Urinary bladder (tissue), 4 donors: ENCODE results near the gene STXBP6. TPM values are rescaled to one million over a fixed set of nuclear protein-coding genes. Genes with fewer than 3 reads are reported as not detected.

Experiments used
- DNase-seq: peaks from one replicate; pipeline ENCODE4 v3.0.0-alpha.2; 2015; ENCODE audit errors: extremely low spot score
- H3K27ac ChIP-seq: one replicate; pipeline ENCODE4 v1.5.1; 2013; ENCODE audit warnings: low read depth, mild to moderate bottlenecking, moderate library complexity
- H3K36me3 ChIP-seq: one replicate; pipeline ENCODE4 v1.6.1; 2013; ENCODE audit warnings: mild to moderate bottlenecking, moderate library complexity; ENCODE audit not compliant: insufficient read depth
- H3K4me1 ChIP-seq: one replicate; pipeline ENCODE4 v1.6.1; 2013; ENCODE audit warnings: mild to moderate bottlenecking, moderate library complexity; ENCODE audit not compliant: insufficient read depth
- H3K4me3 ChIP-seq: one replicate; pipeline ENCODE4 v1.5.1; 2013; ENCODE audit warnings: low read depth, low read length
- whole genome bisulfite sequencing: extraction: QIAGEN DNeasy Blood & Tissue Kit; methylation state at CpG from one replicate; pipeline ENCODE4 v1.1.7; 2013; 5-methylcytosine and 5-hydroxymethylcytosine counted together
- polyA plus RNA-seq: library from polyadenylated mRNA; stranded (reverse); fragments of 200-250 nt; gene quantifications from one replicate; pipeline ENCODE4 v1.2.3, GENCODE V29; 2013
- total RNA-seq: library from RNA; depleted of rRNA; stranded (reverse); fragments of >200 nt; gene quantifications from one replicate; pipeline ENCODE4 v1.2.3, GENCODE V29; 2014
- donor health status: healthy with polysubstance abuse.
- donor health status: healthy.

Gene STXBP6
- total and polyA plus RNA-seq, 2 donors = 25.1 to 42.9 TPM

DNA sequence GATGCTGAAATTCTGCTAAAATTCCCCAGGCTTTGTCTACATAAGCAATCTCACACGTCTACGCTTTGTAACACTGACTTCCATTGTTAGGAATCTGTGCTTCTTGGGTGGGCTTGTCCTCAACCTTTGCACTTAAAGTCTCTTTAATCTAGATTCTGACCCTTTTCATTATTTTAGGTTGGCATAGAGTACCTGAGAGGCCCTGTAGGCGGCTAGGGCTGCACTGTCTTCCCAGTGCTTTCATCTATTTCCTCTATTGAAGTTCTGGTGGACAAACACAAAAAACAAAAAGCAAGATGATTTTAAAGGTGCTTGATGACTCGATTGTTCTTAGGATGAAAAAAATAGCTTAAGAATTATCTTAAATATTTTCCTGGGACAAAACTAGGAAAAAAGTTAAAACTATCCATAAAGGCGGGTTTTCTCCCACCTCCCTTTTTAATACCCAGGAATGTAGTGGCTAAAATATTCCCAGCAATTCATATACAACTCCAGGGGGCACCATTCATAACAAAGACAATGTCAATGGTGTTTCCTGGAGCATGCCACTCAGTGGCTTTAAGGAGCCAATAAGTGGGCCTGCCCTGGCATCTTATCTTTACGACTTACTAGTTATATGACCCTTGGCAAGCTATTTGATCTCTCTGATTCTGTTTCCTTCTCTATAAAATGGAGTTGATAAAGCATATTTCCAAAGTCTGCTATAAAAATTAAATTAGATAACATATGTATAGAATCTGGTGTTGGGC, 197.5 kb downstream of the STXBP6 start:
- Histone ChIP-seq H3K4me1 (no peaks in the 10 kb centered on the region), H3K27ac (no peak overlapping the region), H3K4me3 (no peak overlapping the region), H3K36me3 (no peaks in the 10 kb centered on the region)
- DNase-seq = no peak
- 89% methylated on average over 6 of the region's 6 CpGs for WGBS

GRCh38 chr14:24851837-24852236, 198.1 kb downstream of the STXBP6 start:
- no peak overlapping the region for H3K4me3 ChIP-seq

GRCh38 chr14:24851406-24851805, 198.5 kb downstream of the STXBP6 start:
- WGBS = 86% methylated on average over 4 of the region's 4 CpGs
- H3K27ac ChIP-seq = no peak overlapping the region
- no peaks in the 10 kb centered on the region for H3K36me3 ChIP-seq
- H3K4me1 ChIP-seq = no peaks in the 10 kb centered on the region
- no peak overlapping the region for H3K4me3 ChIP-seq
- no peak for DNase-seq

More at GRCh38 chr14:24851837-24852236, 198.1 kb downstream of the STXBP6 start:
- no peak overlapping the region for H3K27ac ChIP-seq
- H3K36me3 ChIP-seq = no peaks in the 10 kb centered on the region
- no peak for DNase-seq
- no peaks in the 10 kb centered on the region for H3K4me1 ChIP-seq

DNA sequence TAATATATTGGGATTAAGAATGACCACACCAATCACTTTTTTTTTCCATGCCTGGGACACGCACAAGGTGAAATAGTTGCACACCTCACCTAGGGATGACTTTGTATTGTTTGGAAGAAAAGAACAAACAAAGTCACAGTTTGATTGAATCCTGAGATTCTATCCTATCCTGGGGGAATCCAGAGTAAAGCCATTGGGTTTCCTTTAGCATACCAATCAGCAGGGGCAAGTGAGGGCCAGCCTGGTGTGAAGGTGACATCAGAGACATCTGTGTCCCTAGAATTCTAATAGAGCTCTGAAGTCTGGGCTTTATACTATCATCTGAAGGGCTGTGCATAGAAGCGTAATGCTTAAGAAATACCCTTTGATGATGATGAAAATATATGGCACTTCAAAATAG, 199.9 kb downstream of the STXBP6 start:
- Histone ChIP-seq H3K4me1 (no peaks in the 10 kb centered on the region), H3K4me3 (no peak overlapping the region), H3K27ac (no peak overlapping the region), H3K36me3 (no peaks in the 10 kb centered on the region)
- no peak for DNase-seq
- 99% methylated on average over 2 of the region's 2 CpGs for WGBS

GRCh38 chr14:24849471-24849870, 200.5 kb downstream of the STXBP6 start:
- no peak for DNase-seq
- 84% methylated on average over 2 of the region's 2 CpGs for WGBS
- Histone ChIP-seq H3K4me3 (no peak overlapping the region), H3K36me3 (no peaks in the 10 kb centered on the region), H3K27ac (no peak overlapping the region), H3K4me1 (no peaks in the 10 kb centered on the region)

GRCh38 chr14:24848102-24848790, 201.7 kb downstream of the STXBP6 start:
- Histone ChIP-seq H3K4me1 (no peaks in the 10 kb centered on the region), H3K4me3 (no peak overlapping the region), H3K36me3 (no peaks in the 10 kb centered on the region), H3K27ac (peak overlapping the region; percentile 10)
- 40% methylated on average over 3 of the region's 3 CpGs for WGBS
- DNase-seq = no peak

GRCh38 chr14:24847568-24848095, 202.3 kb downstream of the STXBP6 start:
- H3K4me3 ChIP-seq = no peak overlapping the region
- DNase-seq = no peak

GRCh38 chr14:24846261-24846660, 203.7 kb downstream of the STXBP6 start:
- WGBS = 41% methylated on average over 3 of the region's 3 CpGs
- no peak overlapping the region for H3K27ac ChIP-seq
- H3K36me3 ChIP-seq = no peaks in the 10 kb centered on the region
- H3K4me1 ChIP-seq = no peaks in the 10 kb centered on the region
- DNase-seq = no peak
- H3K4me3 ChIP-seq = no peak overlapping the region

More at GRCh38 chr14:24847568-24848095, 202.3 kb downstream of the STXBP6 start:
- no peak overlapping the region for H3K27ac ChIP-seq
- H3K36me3 ChIP-seq = no peaks in the 10 kb centered on the region
- no peaks in the 10 kb centered on the region for H3K4me1 ChIP-seq

DNA sequence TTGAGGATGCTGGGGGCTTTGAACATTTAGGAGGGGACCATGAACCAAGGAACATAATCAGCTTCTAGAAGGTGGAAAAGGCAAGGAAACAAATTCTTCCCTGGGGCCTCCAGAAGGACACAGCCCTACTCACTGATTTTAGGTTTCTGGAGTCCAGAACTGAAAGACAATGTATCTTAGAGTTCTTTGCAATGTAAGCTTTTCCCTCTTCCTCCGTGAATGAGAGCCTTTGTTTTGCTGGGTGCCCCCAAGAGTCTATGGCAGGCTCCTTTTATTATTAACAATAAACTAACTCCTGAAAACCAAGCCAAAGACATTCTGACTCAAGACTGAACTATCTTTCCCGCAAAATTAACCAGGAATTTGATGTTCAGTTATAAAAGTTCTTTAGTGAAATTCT, 204.1 kb downstream of the STXBP6 start:
- Histone ChIP-seq H3K4me3 (no peak overlapping the region), H3K36me3 (no peaks in the 10 kb centered on the region), H3K4me1 (no peaks in the 10 kb centered on the region), H3K27ac (no peak overlapping the region)
- 83% methylated on average over 2 of the region's 2 CpGs for WGBS
- no peak for DNase-seq

DNA sequence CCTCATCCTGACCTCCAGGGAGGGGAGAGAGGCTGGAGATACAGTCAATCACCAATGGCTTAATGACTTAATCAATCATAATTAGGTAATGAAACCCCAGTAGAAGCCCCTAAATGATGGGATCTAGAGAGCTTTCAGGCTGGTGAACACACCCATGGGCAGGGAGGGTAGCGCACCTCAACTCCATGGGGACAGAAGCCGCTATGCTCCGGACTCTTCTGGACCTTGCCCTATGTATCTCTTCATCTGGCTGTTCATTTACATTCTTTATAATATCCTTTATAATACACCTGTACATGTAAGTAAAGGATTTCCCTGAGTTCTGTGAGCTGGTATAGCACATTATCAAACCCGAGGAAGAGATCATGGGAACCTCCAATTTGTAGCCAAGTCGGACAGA, 205.9 kb downstream of the STXBP6 start:
- WGBS = 96% methylated on average over 5 of the region's 5 CpGs
- Histone ChIP-seq H3K27ac (no peak overlapping the region), H3K36me3 (no peaks in the 10 kb centered on the region), H3K4me3 (no peak overlapping the region), H3K4me1 (no peaks in the 10 kb centered on the region)
- no peak for DNase-seq

DNA sequence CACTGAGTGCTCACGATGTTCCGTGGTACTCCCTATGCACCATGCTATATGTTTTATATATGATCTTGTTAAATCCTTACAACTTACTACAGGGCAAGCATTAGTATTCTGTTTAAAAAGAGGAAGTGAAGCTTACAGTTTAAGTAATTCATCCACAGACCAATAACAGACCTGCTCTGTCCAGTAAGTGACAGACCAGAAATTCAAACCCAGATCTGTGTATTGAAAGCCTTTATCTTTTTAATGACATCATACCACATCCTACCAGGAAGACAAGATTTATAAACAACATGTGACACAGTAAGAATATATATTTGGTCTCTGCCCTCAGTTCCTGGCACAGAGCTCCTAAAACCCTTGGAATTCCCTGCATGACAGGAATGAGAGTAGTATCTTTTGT, 206.5 kb downstream of the STXBP6 start:
- Histone ChIP-seq H3K27ac (no peak overlapping the region), H3K4me1 (no peaks in the 10 kb centered on the region), H3K4me3 (no peak overlapping the region), H3K36me3 (no peaks in the 10 kb centered on the region)
- DNase-seq = no peak
- WGBS = 67% methylated on average over 2 of the region's 2 CpGs

DNA sequence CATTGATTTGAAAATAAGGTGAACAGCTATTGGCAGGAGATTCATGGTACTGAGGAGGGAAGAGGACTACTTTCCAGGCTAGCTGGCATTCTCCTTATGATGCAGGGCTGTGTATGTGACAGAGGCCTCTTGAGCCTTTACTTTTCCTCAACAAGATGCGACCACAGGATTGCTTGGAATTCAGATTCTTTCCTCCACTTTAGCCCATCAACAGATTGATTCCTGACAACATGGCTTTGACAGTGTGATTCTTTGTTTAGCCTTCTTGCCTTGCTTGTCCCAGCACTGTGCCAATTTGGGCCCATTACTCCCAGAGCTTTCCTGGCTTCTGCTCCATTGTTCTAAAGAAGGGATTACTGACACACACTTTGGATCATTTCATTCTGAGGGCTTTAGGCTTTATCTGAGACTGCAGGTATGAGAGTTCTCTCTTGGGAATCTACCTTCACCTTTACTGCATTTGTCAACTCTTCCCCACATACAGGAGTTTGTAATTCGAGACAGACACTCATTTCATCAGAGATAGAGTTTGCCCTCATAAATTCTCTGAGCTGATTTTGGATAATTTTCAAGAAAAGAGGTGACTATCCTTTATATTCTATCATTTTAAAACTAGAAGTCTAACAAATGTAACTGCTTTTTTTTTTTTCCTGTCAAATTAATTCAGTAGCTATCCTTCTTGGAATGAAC, 209.6 kb downstream of the STXBP6 start:
- Histone ChIP-seq H3K27ac (peak overlapping the region; percentile 39), H3K4me3 (no peak overlapping the region), H3K36me3 (no peaks in the 10 kb centered on the region), H3K4me1 (no peaks in the 10 kb centered on the region)
- WGBS = 89% methylated on average over 2 of the region's 2 CpGs
- no peak for DNase-seq

DNA sequence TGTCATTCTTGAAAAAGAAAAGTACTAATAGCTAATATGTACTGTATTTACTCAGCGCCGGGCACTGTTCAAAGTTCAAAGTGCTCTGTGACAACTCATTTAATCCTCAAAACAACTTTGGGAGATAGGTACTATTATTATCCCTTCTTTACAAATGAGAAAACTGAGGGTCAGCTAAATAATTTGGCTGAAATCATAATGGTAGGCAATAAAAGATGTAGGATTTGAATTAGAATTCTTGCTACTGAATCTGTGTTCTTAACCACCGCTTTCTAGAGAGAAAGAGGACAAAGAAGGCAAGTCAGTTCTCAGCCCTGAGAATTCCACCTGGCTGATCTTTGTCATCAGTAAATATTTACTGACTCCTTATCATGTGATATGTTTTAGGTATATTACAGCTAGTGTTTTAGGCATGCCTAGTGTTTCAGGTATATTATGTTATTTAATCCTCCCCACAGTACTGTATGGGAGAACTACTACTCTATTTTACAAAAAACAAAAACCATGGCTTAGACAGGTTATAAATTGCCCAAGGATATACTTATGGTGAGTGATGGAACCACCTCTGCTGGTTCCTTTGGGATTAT, 210.2 kb downstream of the STXBP6 start:
- H3K27ac ChIP-seq = no peak overlapping the region
- DNase-seq = no peak
- 95% methylated on average over 3 of the region's 3 CpGs for WGBS
- no peaks in the 10 kb centered on the region for H3K36me3 ChIP-seq
- no peaks in the 10 kb centered on the region for H3K4me1 ChIP-seq
- no peak overlapping the region for H3K4me3 ChIP-seq
